ENCODE results near the gene KATNB1.

KATNB1 gene

DNA sequence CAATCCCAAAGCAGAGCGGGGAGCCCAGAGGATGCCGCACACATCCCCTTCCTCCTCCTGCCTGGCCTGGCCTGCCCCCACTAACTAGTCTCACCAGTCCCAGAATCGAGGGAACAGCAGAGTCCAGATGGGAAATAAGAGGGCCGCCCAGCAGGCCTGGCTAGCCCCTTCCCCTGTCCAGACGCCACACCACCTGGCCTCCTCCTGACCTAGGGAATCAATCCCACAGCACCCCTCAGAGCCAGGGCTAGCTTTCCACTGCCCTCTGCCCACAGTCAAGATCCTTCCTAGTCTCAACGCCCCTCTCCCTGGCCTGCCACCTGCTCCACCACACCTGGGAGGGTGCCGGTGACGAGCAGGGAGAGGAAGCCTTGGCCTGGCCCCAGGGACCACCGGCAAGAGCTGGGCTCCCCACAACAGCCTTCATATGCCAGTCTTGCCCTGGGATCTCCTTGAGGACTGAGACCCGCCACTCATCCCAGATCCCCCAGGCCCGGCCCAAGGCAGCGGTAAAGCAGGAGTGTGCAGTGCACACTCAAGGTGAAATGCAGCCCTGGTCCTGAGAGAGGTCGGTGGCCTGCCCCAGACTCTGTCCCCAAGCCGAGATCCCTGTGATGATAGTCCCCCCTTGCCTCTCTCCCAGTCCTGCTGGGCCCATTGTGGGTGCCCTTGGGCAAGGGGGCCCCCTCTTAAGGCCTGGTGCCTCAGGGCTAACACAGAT is 27.9 kb downstream of the KATNB1 start:
- DNase-seq: no peak
- Histone ChIP-seq H3K4me1 (ENCODE audit: low read length) (no peaks in the 10 kb centered on the region), H3K4me2 (ENCODE audit: low read depth, low read length) (no peak overlapping the region), H3K9me3 (replicated peaks; ENCODE audit: insufficient read depth, low read length) (no peaks in the 10 kb centered on the region), H3F3A (ENCODE audit: insufficient read depth, low read length) (no peaks in the 10 kb centered on the region), H3K36me3 (replicated peaks; ENCODE audit: insufficient read depth, low read length) (no peaks in the 10 kb centered on the region), H3K27ac (ENCODE audit: low read length) (no peak overlapping the region), H4K20me1 (ENCODE audit: insufficient read depth, low read length) (no peaks in the 10 kb centered on the region), H3K27me3 (replicated peaks; ENCODE audit: insufficient read depth, low read length) (no peaks in the 10 kb centered on the region), H3K9ac (ENCODE audit: low read length) (no peak overlapping the region), H3K79me2 (ENCODE audit: low read length) (no peaks in the 10 kb centered on the region), H2AFZ (ENCODE audit: low read length) (no peak overlapping the region), H3K9me2 (replicated peaks; ENCODE audit: insufficient read depth, low read length) (no peaks in the 10 kb centered on the region), H3K4me3 (ENCODE audit: low read length) (no peak overlapping the region)
- TF ChIP-seq, protein P1, sequence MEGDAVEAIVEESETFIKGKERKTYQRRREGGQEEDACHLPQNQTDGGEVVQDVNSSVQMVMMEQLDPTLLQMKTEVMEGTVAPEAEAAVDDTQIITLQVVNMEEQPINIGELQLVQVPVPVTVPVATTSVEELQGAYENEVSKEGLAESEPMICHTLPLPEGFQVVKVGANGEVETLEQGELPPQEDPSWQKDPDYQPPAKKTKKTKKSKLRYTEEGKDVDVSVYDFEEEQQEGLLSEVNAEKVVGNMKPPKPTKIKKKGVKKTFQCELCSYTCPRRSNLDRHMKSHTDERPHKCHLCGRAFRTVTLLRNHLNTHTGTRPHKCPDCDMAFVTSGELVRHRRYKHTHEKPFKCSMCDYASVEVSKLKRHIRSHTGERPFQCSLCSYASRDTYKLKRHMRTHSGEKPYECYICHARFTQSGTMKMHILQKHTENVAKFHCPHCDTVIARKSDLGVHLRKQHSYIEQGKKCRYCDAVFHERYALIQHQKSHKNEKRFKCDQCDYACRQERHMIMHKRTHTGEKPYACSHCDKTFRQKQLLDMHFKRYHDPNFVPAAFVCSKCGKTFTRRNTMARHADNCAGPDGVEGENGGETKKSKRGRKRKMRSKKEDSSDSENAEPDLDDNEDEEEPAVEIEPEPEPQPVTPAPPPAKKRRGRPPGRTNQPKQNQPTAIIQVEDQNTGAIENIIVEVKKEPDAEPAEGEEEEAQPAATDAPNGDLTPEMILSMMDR (IDR thresholded peaks at IDR 0.05; ENCODE audit: low read length): no peak
- TF ChIP-seq EZH2 (optimal IDR thresholded peaks at IDR 0.05; ENCODE audit: low read depth, low read length): no peak
- TF ChIP-seq EZH2phosphoT487 (IDR thresholded peaks at IDR 0.05; ENCODE audit: low read length): no peak

DNA sequence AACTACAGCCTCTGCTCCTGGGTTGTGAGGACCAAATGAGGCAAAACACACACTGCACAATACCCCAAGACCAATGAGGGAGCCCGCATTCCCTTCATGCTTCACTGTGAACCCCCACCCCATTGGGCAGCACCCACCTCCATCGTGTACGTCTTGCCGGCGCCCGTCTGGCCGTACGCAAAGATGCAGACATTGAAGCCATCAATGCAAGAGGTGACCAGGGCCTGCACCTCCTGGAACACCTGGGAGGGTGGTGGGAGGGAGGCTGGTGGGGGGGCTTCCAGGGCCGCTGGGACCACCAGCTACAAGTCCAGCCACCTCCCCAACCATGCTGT is 28.4 kb downstream of the KATNB1 start:
- H3K4me1 ChIP-seq (ENCODE audit: low read length): no peaks in the 10 kb centered on the region
- H3K4me2 ChIP-seq (ENCODE audit: low read depth, low read length): no peak overlapping the region
- H3K36me3 ChIP-seq (replicated peaks; ENCODE audit: insufficient read depth, low read length): no peaks in the 10 kb centered on the region
- H3K9me3 ChIP-seq (replicated peaks; ENCODE audit: insufficient read depth, low read length): no peaks in the 10 kb centered on the region
- TF ChIP-seq EZH2phosphoT487 (IDR thresholded peaks at IDR 0.05; ENCODE audit: low read length) (no peak), EZH2 (optimal IDR thresholded peaks at IDR 0.05; ENCODE audit: low read depth, low read length) (no peak)
- TF ChIP-seq, protein P1 (IDR thresholded peaks at IDR 0.05; ENCODE audit: low read length): no peak
- no peak overlapping the region for H3K27ac ChIP-seq (ENCODE audit: low read length)
- H3K27me3 ChIP-seq (replicated peaks; ENCODE audit: insufficient read depth, low read length): no peaks in the 10 kb centered on the region
- no peaks in the 10 kb centered on the region for H3K79me2 ChIP-seq (ENCODE audit: low read length)
- no peaks in the 10 kb centered on the region for H3K9me2 ChIP-seq (replicated peaks; ENCODE audit: insufficient read depth, low read length)
- no peaks in the 10 kb centered on the region for H3F3A ChIP-seq (ENCODE audit: insufficient read depth, low read length)
- no peaks in the 10 kb centered on the region for H4K20me1 ChIP-seq (ENCODE audit: insufficient read depth, low read length)
- H2AFZ ChIP-seq (ENCODE audit: low read length): no peak overlapping the region
- no peak overlapping the region for H3K4me3 ChIP-seq (ENCODE audit: low read length)
- H3K9ac ChIP-seq (ENCODE audit: low read length): no peak overlapping the region
- DNase-seq: no peak

DNA sequence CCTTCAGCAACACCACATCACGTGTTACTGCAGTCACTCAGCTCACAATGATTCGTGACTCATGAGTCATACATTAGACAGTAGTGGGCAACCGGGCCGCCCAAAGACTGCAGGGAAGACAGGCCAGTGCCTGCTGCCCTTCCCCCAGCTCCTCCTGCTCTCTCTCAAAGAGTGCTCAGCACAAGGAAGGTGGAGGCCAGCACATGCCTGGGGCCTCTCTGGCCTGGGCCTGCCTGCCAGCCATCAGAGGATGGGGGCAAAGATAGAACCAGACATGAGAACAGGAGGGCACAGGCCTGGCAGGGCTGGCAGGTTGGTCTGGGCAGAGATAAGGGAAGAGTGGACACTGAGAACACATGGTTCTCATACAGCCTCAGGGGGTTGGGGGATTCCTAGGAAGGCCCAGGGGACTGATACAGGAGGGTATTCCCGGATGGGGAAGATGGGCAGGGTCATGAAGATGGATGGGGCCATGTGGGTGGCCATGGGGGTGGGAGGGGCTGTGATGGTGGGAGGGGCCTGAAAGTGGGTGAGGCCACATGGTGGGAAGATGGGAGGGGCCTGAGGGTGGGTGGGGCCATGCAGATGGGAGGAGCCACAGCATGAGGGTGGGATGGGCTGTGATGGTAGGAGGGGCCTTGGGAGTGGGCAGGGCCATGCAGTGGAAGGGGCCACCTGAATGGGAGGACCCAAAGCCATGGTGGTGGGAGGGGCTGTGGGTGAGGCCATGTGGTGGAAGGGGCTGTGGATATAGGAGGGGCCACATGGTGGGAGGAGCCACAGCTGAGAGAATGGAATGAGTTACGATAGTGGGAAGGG is 29.0 kb downstream of the KATNB1 start:
- Histone ChIP-seq H3K9ac (ENCODE audit: low read length) (no peak overlapping the region), H3K4me2 (ENCODE audit: low read depth, low read length) (no peak overlapping the region), H3K4me3 (ENCODE audit: low read length) (no peak overlapping the region), H3K4me1 (ENCODE audit: low read length) (no peaks in the 10 kb centered on the region), H2AFZ (ENCODE audit: low read length) (no peak overlapping the region), H3K79me2 (ENCODE audit: low read length) (no peaks in the 10 kb centered on the region), H3K27ac (ENCODE audit: low read length) (no peak overlapping the region), H3K9me2 (replicated peaks; ENCODE audit: insufficient read depth, low read length) (no peaks in the 10 kb centered on the region), H3K27me3 (replicated peaks; ENCODE audit: insufficient read depth, low read length) (no peaks in the 10 kb centered on the region), H3K36me3 (replicated peaks; ENCODE audit: insufficient read depth, low read length) (no peaks in the 10 kb centered on the region), H3K9me3 (replicated peaks; ENCODE audit: insufficient read depth, low read length) (no peaks in the 10 kb centered on the region), H4K20me1 (ENCODE audit: insufficient read depth, low read length) (no peaks in the 10 kb centered on the region), H3F3A (ENCODE audit: insufficient read depth, low read length) (no peaks in the 10 kb centered on the region)
- peak; percentile 13 for DNase-seq
- TF ChIP-seq EZH2 (optimal IDR thresholded peaks at IDR 0.05; ENCODE audit: low read depth, low read length) (no peak), EZH2phosphoT487 (IDR thresholded peaks at IDR 0.05; ENCODE audit: low read length) (no peak)
- TF ChIP-seq, protein P1 (IDR thresholded peaks at IDR 0.05; ENCODE audit: low read length): no peak

Data from MM.1S (cell line).